K562 (cell line): Measurements from ENCODE around the gene IPO13. TPM values are rescaled to one million over a fixed set of nuclear protein-coding genes. Genes with fewer than 3 reads are reported as not detected.

Experiments used
- ATAC-seq: fragments of 200-7000 bp; cut with Tn5 transposase; 3 replicates; pipeline ENCODE4 v1.9.1; 2020; ENCODE audit warnings: moderate library complexity
- BruUV-seq: library from RNA; stranded (reverse); fragments of 400-500 nt; replicated peaks from 2 replicates; lab custom pipeline; 2021; lab: Mats Ljungman, UMichigan
- CTCF ChIA-PET: fragments of 300-600 bp; formaldehyde crosslinking; extraction: SDS; loops from one replicate; lab custom pipeline; 2021; ENCODE audit warnings: low intra/inter-chr PET ratio; lab: Yijun Ruan, JAX
- POLR2A ChIA-PET: fragments of 300-600, 350-650 bp; sonication (Branson Sonifier 250); formaldehyde crosslinking; extraction: SDS; loops from one replicate; lab custom pipeline; 2021; ENCODE audit warnings: antibody characterized with exemption, inconsistent platforms; lab: Yijun Ruan, JAX
- DNase-seq, 4 experiments: peaks; one replicate each; pipeline versions ENCODE4 v3.0.0 to v3.0.0-alpha.2; 2011 to 2018; ENCODE audit warnings: low spot score in 3 of 4, mixed read lengths in 3 of 4; ENCODE audit errors: extremely low read depth in 1 of 4
- FAIRE-seq: peaks from 2 replicates; lab custom pipeline; 2011; peaks lifted over from hg19 to GRCh38; lab: Jason Lieb, UNC
- H2AFZ ChIP-seq: 2 replicates; pipeline ENCODE4 v1.6.0; 2011; ENCODE audit warnings: low read depth, low read length, control low read depth, inconsistent platforms
- H3K27ac ChIP-seq: fragments of 200-600 bp; 3 replicates; pipeline ENCODE4 v1.8.0; 2011; ENCODE audit warnings: low read depth, mild to moderate bottlenecking, control low read depth, inconsistent platforms, low read length, moderate library complexity, mixed read lengths; ENCODE audit errors: extremely low read depth
- H3K27me3 ChIP-seq, 2 experiments: fragments of 300-600 bp in 1 of 2; 2 replicates in 1 of 2; 3 replicates in 1 of 2; pipeline versions ENCODE4 v1.6.0 to v1.8.0; 2011; ENCODE audit warnings: inconsistent platforms in 2 of 2, low read length in 2 of 2, mild to moderate bottlenecking in 1 of 2, mixed read lengths in 1 of 2, moderate library complexity in 1 of 2; ENCODE audit not compliant: control insufficient read depth in 2 of 2, insufficient read depth in 2 of 2
- H3K36me3 ChIP-seq: fragments of 300-600 bp; 3 replicates; pipeline ENCODE4 v1.8.0; 2011; ENCODE audit warnings: mild to moderate bottlenecking, low read length, inconsistent platforms; ENCODE audit not compliant: control insufficient read depth, insufficient read depth
- H3K4me1 ChIP-seq, 2 experiments: fragments of 200-600 bp in 1 of 2; replicated peaks in 1 of 2; 2 replicates in 1 of 2; 3 replicates in 1 of 2; pipeline versions ENCODE4 v1.5.1 to v1.8.0; 2011; ENCODE audit warnings: inconsistent platforms in 2 of 2, low read length in 2 of 2, mild to moderate bottlenecking in 1 of 2, mixed read lengths in 1 of 2, moderate library complexity in 1 of 2; ENCODE audit not compliant: control insufficient read depth in 2 of 2, insufficient read depth in 2 of 2
- H3K4me2 ChIP-seq: 2 replicates; pipeline ENCODE4 v1.6.1; 2011; ENCODE audit warnings: low read length, control low read depth, inconsistent platforms, mixed read lengths; ENCODE audit not compliant: insufficient read depth
- H3K4me3 ChIP-seq: fragments of 200-600 bp; sonication (generic), shearing (Covaris generic); 2 replicates; pipeline ENCODE4 v1.5.1; 2016; ENCODE audit warnings: control low read depth, inconsistent platforms
- H3K79me2 ChIP-seq: fragments of 200-600 bp; 3 replicates; pipeline ENCODE4 v1.8.0; 2011; ENCODE audit warnings: low read length, inconsistent platforms; ENCODE audit not compliant: control insufficient read depth, insufficient read depth
- H3K9ac ChIP-seq, 2 experiments: 2 replicates each; pipeline versions ENCODE4 v1.6.0 to v1.6.1; 2011; ENCODE audit warnings: low read depth in 2 of 2, low read length in 2 of 2, control low read depth in 1 of 2, inconsistent platforms in 1 of 2, mild to moderate bottlenecking in 1 of 2, mixed read lengths in 1 of 2; ENCODE audit not compliant: insufficient read depth in 1 of 2
- H3K9me1 ChIP-seq: one replicate; pipeline ENCODE4 v1.6.0; 2011; ENCODE audit warnings: inconsistent platforms, mild to moderate bottlenecking, low read length, moderate library complexity; ENCODE audit not compliant: control insufficient read depth, insufficient read depth
- H3K9me3 ChIP-seq: replicated peaks from 2 replicates; pipeline ENCODE4 v1.5.1; 2011; ENCODE audit warnings: low read depth, low read length, inconsistent platforms; ENCODE audit not compliant: control insufficient read depth, insufficient read depth
- H4K20me1 ChIP-seq: replicated peaks from 2 replicates; pipeline ENCODE4 v1.6.1; 2011; ENCODE audit warnings: low read length, inconsistent platforms, mixed read lengths; ENCODE audit not compliant: control insufficient read depth, insufficient read depth
- CBX8 ChIP-seq: fragments of 200-600 bp; sonication (generic); IDR thresholded peaks from 2 replicates; pipeline ENCODE4 v1.6.1; 2012; ENCODE audit warnings: borderline replicate concordance, mixed run types, low read depth, mild to moderate bottlenecking, moderate library complexity, mixed read lengths, low read length, control low read depth, inconsistent platforms; ENCODE audit not compliant: poor library complexity, severe bottlenecking; ENCODE audit errors: extremely low read depth
- CREB5 ChIP-seq: fragments of 250-450 bp; sonication (Bioruptor Pico); IDR thresholded peaks from 2 replicates; pipeline ENCODE4 v1.5.0; 2020; ENCODE audit warnings: mild to moderate bottlenecking
- CREM ChIP-seq: IDR thresholded peaks from 2 replicates; pipeline ENCODE4 v1.6.1; 2014; ENCODE audit warnings: antibody characterized with exemption, low read depth
- HLTF ChIP-seq: fragments of 450-650 bp; IDR thresholded peaks from 2 replicates; pipeline ENCODE4 v1.6.1; 2016
- MAFK ChIP-seq: IDR thresholded peaks from 2 replicates; pipeline ENCODE4 v1.6.1; 2011; ENCODE audit warnings: low read length, improper control_type of control experiment
- MCM5 ChIP-seq: fragments of 450-650 bp; IDR thresholded peaks from 2 replicates; pipeline ENCODE4 v1.6.1; 2016; ENCODE audit warnings: low read depth
- PRMT5 ChIP-seq: sonication (generic); formaldehyde crosslinking; IDR thresholded peaks from 2 replicates; pipeline ENCODE4 v1.5.0; 2020; ENCODE audit warnings: missing genetic modification reagents
- SIN3B ChIP-seq: fragments of 450-650 bp; IDR thresholded peaks from 2 replicates; pipeline ENCODE4 v1.6.1; 2017; ENCODE audit warnings: low read depth, mild to moderate bottlenecking, moderate library complexity
- TAF7 ChIP-seq: fragments of 450-650 bp; IDR thresholded peaks from 2 replicates; pipeline ENCODE4 v1.6.1; 2016; ENCODE audit warnings: missing genetic modification characterization, missing compliant biosample characterization
- ZHX1 ChIP-seq: fragments of 150-350 bp; conservative IDR thresholded peaks from 2 replicates; pipeline ENCODE4 v1.6.1; 2014; ENCODE audit warnings: low read length
- ZNF277 ChIP-seq: fragments of 250-450 bp; sonication (Bioruptor Pico); IDR thresholded peaks from 2 replicates; pipeline ENCODE4 v1.8.0; 2022; ENCODE audit warnings: inconsistent platforms, mild to moderate bottlenecking, moderate library complexity, borderline replicate concordance
- ZNF707 ChIP-seq: fragments of 250-450 bp; sonication (Bioruptor Pico); conservative IDR thresholded peaks from 2 replicates; pipeline ENCODE4 v1.8.0; 2022; ENCODE audit warnings: inconsistent platforms, mild to moderate bottlenecking, moderate library complexity
- WGBS: fragments of 100-300 bp; shearing (Covaris generic); methylation state at CpG from one replicate; pipeline ENCODE4 v1.1.6; 2016; ENCODE audit warnings: low coverage, mixed read lengths; ENCODE audit not compliant: insufficient coverage; ENCODE audit errors: missing lambda C conversion rate; 5-methylcytosine and 5-hydroxymethylcytosine counted together
- in situ Hi-C: fragments of 300-500 bp; cut with MboI; formaldehyde crosslinking; loops from 4 replicates; pipeline ENCODE4 v1.15.0; 2018; ENCODE audit warnings: inconsistent platforms, mixed read lengths
- intact Hi-C: fragments of 100-400 bp; cut with micrococcal nuclease; formaldehyde crosslinking; loops from 2 replicates; pipeline ENCODE4 v1.14.2; 2022
- polyA plus RNA-seq, 8 experiments: library from polyadenylated mRNA; depleted of rRNA in 4 of 8; stranded (reverse) in 5 of 8; unstranded in 3 of 8; fragments of >200 nt; fragmentation: Nextera tagmentation in 2 of 8; fragmentation: Illumina TruSeq in 1 of 8; extraction: Ambion mirVana in 2 of 8; extraction: Trizol in 1 of 8; gene quantifications; 2 replicates each; pipeline versions ENCODE4 v1.2.1 to v1.2.3, GENCODE V29; 2011 to 2014; ENCODE audit warnings: inconsistent platforms in 1 of 8, missing spikeins in 1 of 8
- total RNA-seq, 7 experiments: library from RNA; depleted of rRNA in 6 of 7; stranded (reverse); fragments of >200 nt in 6 of 7; fragmentation: Illumina TruSeq in 2 of 7; extraction: Trizol in 2 of 7; gene quantifications; 2 replicates each; pipeline versions ENCODE4 v1.2.1 to v1.2.3, GENCODE V29; 2011 to 2021; ENCODE audit warnings: low replicate concordance in 1 of 7

IPO13 gene
- total and polyA plus RNA-seq, 9 of the 15 experiments (the other 6 are each of a cell fraction or from before 2014, with no cell fraction given), result 7.0 to 30.8 (median 16.2) TPM

GRCh38 chr1:43930949-43931275 lies 15.8 kb upstream of the IPO13 start:
- Histone ChIP-seq H3K4me1 (peaks cover 12 to 24% of the 10 kb centered on the region in 2 experiments; a peak in 4 of 5 replicates), H3K27me3 (no peaks in the 10 kb centered on the region), H3K9ac (no peak overlapping the region), H3K27ac (no peak overlapping the region), H4K20me1 (0 out of 2 replicates have a peak, but pooled peaks cover 3% of the 10 kb centered on the region), H3K9me3 (no peaks in the 10 kb centered on the region), H2AFZ (no peak overlapping the region), H3K36me3 (no peaks in the 10 kb centered on the region; the same call in 1 of the 3 replicates), H3K79me2 (no peaks in the 10 kb centered on the region), H3K9me1 (peaks cover 5% of the 10 kb centered on the region), H3K4me2 (no peak overlapping the region), H3K4me3 (no peak overlapping the region)
- ATAC-seq (no peak), DNase-seq (no peak), FAIRE-seq (no peak)
- CTCF ChIA-PET, result no interaction called here
- in situ Hi-C loops, result loop anchor here (5.0 to 10.0 kb wide), 2 partner anchors 159 to 696 kb away; no protein-coding TSS in a partner anchor
- no TSS peak for BruUV-seq
- POLR2A ChIA-PET, result interaction anchor here (0.7 to 1.0 kb wide), 2 partner anchors 9 to 166 kb away, joined by 3 read pairs; no protein-coding TSS in a partner anchor
- 39% methylated on average over 4 of the region's 4 CpGs for WGBS
- TF ChIP-seq CBX8, result no peak
- no peak for TF ChIP-seq PRMT5 (CRISPR knock-in tag)
- TF ChIP-seq ZNF707 (CRISPR knock-in tag), result no peak
- TF ChIP-seq TAF7 (tag), result no peak
- no peak for TF ChIP-seq ZNF277 (CRISPR knock-in tag)
- no peak for TF ChIP-seq CREM
- TF ChIP-seq HLTF, result no peak
- no peak for TF ChIP-seq MAFK
- no peak for TF ChIP-seq MCM5
- TF ChIP-seq SIN3B, result no peak
- no peak for TF ChIP-seq CREB5 (CRISPR knock-in tag)
- TF ChIP-seq ZHX1, result no peak
- intact Hi-C loops, result loop anchor here (5.0 kb wide), 2 partner anchors 84 to 116 kb away; no protein-coding TSS in a partner anchor
